ENCODE measurements around the gene ITGB1. TPM values are rescaled to one million over a fixed set of nuclear protein-coding genes. Genes with fewer than 3 reads are reported as not detected.
"Not testable (repeated sequence)": the region's sequence is repeated elsewhere in the genome, so short reads cannot be mapped to it uniquely, and the experiment has no call there.

ITGB1 gene
- total RNA-seq, 2 donors from 2014 or later, result 392 to 428 TPM

DNA sequence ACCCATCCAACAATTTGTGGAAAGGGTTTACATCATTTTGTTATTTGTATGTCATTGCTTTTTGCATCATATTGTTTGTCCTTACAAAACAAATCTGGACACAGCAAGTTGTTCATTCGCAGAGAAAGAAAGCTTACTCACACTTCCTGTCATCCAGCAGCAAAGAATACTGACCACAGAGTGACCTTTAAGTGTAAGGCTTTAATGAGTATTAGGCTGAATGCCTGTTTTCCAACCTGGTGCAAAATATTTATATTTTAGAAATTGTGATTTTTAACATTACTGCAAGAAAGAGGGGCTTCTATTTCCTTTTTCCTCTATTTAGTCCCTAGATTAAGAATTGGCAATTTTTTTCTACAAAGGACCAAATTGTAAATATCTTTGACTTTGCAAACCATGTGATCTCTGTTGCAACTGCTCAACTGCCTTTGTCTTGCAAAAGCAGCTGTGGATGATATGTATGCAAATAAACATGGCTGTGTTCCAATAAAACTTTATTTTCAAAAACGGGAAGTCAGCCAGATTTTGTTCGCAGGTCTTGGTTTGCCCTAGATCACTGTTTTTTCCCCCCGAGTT, 27.8 kb upstream of the ITGB1 start:
- ATAC-seq, result no peak

DNA sequence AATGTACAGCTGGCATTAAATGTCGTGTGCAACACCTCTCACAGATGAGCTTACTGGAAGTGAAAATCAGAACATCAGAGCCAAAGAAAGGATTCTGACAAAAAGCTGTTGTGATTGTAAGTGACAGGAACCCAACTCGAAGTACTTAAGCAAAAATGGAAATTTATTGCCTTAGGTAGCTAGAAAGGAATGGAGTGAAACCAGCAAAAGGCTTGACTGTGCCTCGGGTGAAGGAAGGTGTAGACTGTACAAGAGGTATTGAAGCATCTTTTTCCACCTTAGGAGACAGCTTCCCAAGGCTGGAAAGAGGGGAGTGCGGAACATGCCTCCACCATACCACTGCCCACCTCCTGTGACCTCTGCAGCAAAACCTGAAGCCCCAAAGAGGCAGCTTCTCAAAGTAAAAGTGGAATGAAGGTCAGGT, 27.3 kb upstream of the ITGB1 start:
- ATAC-seq, result no peak
- Mint-ChIP-seq H3K4me1 (peaks cover 23% of the 10 kb centered on the region), H3K36me3 (ENCODE audit: low read depth) (no peaks in the 10 kb centered on the region), H3K27me3 (no peaks in the 10 kb centered on the region), H3K4me3 (no peak overlapping the region), H3K27ac (no peak overlapping the region)
- no peak for DNase-seq
- no peaks in the 10 kb centered on the region for H3K9me3 ChIP-seq (ENCODE audit: control insufficient read depth, low read length, poor library complexity, severe bottlenecking)

More for the DNA sequence above, 27.8 kb upstream of the ITGB1 start:
- Mint-ChIP-seq H3K36me3 (ENCODE audit: low read depth) (no peaks in the 10 kb centered on the region), H3K4me3 (no peak overlapping the region), H3K27me3 (no peaks in the 10 kb centered on the region), H3K27ac (no peak overlapping the region), H3K4me1 (peaks cover 18% of the 10 kb centered on the region)
- no peak for DNase-seq
- H3K9me3 ChIP-seq (ENCODE audit: control insufficient read depth, low read length, poor library complexity, severe bottlenecking), result no peaks in the 10 kb centered on the region

DNA sequence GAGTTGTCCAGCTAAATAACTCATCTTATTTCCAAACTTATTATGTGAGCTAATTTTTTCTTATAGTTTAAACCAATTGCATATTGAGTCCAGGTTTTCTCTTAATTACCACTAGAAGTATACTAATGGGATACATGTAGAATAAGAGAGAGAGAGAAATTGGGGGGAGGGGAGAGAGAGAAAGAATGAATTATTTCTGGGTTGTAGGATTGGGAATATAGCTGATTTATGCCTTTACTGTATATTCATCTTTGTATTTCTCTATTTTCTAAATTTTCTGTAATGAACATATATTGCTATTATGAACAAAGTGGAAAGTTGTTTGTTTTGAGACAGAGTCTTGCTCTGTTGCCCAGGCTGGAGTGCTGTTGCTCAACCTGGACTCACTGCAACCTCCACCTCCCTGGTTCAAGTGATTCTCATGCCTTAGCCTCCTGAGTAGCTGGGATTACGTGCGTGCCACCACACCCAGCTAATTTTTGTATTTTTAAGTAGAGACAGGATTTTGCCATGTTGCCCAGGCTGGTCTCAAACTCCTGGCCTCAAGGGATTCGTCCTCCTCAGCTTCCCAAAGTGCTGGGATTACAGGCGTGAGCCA, 26.1 kb upstream of the ITGB1 start:
- H3K4me3 Mint-ChIP-seq, result no peak overlapping the region
- no peak for ATAC-seq
- no peaks in the 10 kb centered on the region for H3K9me3 ChIP-seq (ENCODE audit: control insufficient read depth, low read length, poor library complexity, severe bottlenecking)
- peaks cover 21% of the 10 kb centered on the region for H3K4me1 Mint-ChIP-seq
- no peaks in the 10 kb centered on the region for H3K27me3 Mint-ChIP-seq
- peak overlapping the region; percentile 14 for H3K27ac Mint-ChIP-seq
- no peak for DNase-seq
- H3K36me3 Mint-ChIP-seq (ENCODE audit: low read depth), result no peaks in the 10 kb centered on the region

DNA sequence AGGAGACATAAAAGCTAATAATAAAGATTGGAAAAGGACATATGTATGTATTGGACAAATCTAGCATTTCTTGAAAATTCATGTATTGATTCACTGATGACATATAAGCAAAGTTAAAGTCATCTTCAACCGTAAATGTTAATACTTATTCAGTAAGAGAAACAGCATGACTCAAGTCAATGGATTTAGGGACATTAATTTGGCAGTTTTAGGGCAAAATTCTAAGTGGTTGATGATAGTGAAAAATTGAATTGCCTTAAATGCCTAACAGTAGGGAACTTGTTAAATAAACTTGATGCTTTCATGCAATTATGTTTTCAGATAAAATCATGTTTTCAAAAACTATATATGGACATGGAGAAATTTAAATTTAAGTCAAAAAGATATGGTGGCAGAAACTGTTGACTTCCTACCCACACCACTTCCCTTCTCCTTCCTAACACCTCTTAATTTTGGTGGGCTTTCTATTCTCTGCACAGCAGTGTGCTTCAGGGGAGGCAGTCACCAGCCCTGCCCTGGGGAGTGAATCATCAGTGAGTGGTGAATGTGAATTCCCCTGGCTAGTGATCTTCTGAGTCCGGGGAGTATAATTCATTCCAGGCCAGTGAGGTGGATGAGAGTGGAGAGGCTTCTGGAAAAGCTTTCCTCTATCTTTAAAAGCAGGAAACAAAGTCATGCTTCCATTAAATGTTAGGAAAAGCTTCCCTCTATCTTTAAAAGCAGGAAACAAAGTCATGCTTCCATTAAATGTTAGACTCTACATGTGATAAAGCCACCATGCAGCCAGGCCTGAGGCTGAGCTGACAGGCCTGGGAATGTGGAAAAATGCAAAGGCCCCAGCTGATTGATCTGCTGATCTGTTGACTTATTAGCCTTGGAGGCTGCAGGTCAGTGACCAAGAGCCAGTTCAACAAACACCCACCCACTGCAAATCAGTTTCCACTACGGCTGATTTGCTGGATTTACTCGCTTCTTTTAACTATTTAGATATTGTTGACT, 25.2 kb upstream of the ITGB1 start:
- no peak for ATAC-seq
- Mint-ChIP-seq H3K27ac (peak overlapping the region; percentile 98), H3K4me3 (no peak overlapping the region), H3K27me3 (no peaks in the 10 kb centered on the region), H3K36me3 (ENCODE audit: low read depth) (no peaks in the 10 kb centered on the region), H3K4me1 (peaks cover 23% of the 10 kb centered on the region)
- DNase-seq, result no peak
- H3K9me3 ChIP-seq (ENCODE audit: control insufficient read depth, low read length, poor library complexity, severe bottlenecking), result no peaks in the 10 kb centered on the region

DNA sequence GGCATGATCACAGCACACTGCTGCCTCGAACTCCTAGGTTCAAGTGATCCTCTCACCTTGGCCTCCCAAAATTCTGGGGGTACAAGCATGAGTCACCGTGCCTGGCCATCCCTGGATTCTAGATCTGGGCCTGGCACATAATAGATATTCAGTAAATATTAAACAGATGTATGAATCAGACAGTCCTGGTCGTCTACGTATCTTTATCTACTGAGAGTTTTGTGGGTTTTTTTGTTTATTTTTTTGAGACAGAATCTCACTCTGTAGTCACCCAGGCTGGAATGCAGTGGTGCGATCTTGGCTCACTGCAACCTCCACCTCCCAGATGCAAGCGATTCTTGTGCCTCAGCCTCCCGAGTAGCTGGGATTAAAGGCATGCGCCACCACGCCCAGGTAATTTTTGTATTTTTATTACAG, 24.3 kb upstream of the ITGB1 start:
- no peaks in the 10 kb centered on the region for H3K27me3 Mint-ChIP-seq
- H3K9me3 ChIP-seq (ENCODE audit: control insufficient read depth, low read length, poor library complexity, severe bottlenecking), result no peaks in the 10 kb centered on the region
- ATAC-seq (no peak), DNase-seq (no peak)
- peaks cover 23% of the 10 kb centered on the region for H3K4me1 Mint-ChIP-seq
- H3K4me3 Mint-ChIP-seq, result no peak overlapping the region
- H3K27ac Mint-ChIP-seq, result peak overlapping the region; percentile 98
- no peaks in the 10 kb centered on the region for H3K36me3 Mint-ChIP-seq (ENCODE audit: low read depth)

DNA sequence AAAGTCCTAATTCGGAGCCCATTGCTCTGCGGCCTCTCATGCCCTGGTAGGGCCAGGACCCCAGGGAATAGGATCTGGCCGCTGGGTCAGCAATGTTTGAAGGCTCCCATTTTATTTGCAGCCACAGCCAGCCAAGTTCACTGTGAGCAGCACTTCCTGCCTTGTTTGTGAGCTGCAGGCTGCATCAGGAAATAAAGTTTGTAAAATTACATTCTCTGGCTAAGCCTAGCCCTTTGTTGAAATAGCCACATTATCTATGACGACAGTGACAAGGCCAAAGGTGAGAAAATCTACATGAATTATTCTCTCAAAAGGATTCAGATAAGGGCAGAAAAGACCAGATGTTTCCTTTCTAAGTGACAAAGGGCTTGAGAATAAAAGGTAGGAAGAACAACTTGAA, 23.7 kb upstream of the ITGB1 start:
- H3K27me3 Mint-ChIP-seq, result no peaks in the 10 kb centered on the region
- peak overlapping the region; percentile 98 for H3K27ac Mint-ChIP-seq
- no peaks in the 10 kb centered on the region for H3K36me3 Mint-ChIP-seq (ENCODE audit: low read depth)
- H3K4me3 Mint-ChIP-seq, result no peak overlapping the region
- ATAC-seq (no peak), DNase-seq (no peak)
- H3K4me1 Mint-ChIP-seq, result peaks cover 23% of the 10 kb centered on the region
- H3K9me3 ChIP-seq (ENCODE audit: control insufficient read depth, low read length, poor library complexity, severe bottlenecking), result no peaks in the 10 kb centered on the region

DNA sequence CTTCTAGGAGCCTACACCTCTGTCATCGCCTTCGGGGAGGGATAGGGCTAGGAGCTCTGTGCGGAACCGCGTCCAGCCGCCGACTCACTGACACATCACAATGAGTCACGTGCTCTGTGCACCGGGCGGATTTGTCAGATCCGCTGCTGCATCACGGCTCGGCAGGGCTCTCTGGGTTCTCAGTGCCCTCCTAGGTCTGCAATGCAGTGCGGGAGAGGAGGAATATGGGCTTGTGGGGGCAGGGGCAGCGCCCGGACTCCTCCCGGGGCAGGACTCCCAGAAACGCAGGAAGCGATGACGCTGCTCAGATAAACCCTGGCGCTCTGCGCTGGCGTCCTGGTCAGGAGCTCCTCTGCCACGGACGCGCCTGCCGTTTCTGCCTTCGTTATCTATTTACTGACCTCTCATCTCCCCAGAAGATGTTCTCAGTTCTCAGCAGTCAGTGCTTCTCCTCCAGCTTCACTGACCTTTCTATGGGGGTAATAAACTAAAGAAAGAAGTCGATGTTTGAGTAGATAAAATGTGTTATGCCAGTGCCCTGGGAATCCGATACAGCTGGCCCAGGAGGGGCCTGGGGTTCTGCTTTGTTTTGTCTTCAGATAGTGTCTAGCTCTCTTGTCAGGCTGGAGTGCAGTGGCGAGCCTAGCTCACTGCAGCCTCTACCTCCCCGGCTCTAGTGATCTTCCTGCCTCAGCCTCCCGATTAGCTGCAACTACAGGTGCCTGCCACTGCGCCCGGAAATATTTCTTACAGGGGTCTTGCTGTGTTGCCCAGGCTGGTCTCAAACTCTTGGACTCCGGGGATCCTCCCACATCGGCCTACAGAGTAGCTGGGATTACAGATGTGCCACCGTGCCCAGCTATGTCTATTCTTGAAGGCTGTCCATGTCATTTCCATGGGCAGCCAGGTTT, 22.8 kb upstream of the ITGB1 start:
- peak overlapping the region; percentile 98 for H3K27ac Mint-ChIP-seq
- ATAC-seq (peak; percentile 97), DNase-seq (peak; percentile 62 to 77 (median 64))
- no peaks in the 10 kb centered on the region for H3K9me3 ChIP-seq (ENCODE audit: control insufficient read depth, low read length, poor library complexity, severe bottlenecking)
- no peaks in the 10 kb centered on the region for H3K27me3 Mint-ChIP-seq
- no peaks in the 10 kb centered on the region for H3K36me3 Mint-ChIP-seq (ENCODE audit: low read depth)
- H3K4me3 Mint-ChIP-seq, result peak overlapping the region; percentile 95
- peaks cover 23% of the 10 kb centered on the region for H3K4me1 Mint-ChIP-seq

DNA sequence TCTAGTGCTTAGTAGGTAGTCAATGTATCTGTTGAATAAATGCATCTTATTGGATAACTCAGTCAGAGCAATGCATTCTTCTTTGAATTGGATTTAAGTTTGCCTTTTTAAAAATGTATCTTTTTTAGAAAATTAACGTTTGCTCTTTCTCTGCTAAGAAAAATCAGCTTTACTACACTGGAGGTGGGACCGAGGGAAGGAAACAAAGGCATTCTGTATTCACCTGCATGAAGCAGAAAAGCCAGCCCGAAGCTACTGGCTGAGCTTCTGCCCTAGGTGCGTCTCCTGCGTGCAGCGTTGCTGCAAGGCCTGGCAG, 22.2 kb upstream of the ITGB1 start:
- peaks cover 23% of the 10 kb centered on the region for H3K4me1 Mint-ChIP-seq
- no peaks in the 10 kb centered on the region for H3K27me3 Mint-ChIP-seq
- ATAC-seq (no peak), DNase-seq (no peak)
- H3K4me3 Mint-ChIP-seq, result peak overlapping the region; percentile 95
- H3K36me3 Mint-ChIP-seq (ENCODE audit: low read depth), result no peaks in the 10 kb centered on the region
- H3K9me3 ChIP-seq (ENCODE audit: control insufficient read depth, low read length, poor library complexity, severe bottlenecking), result no peaks in the 10 kb centered on the region
- peak overlapping the region; percentile 98 for H3K27ac Mint-ChIP-seq

DNA sequence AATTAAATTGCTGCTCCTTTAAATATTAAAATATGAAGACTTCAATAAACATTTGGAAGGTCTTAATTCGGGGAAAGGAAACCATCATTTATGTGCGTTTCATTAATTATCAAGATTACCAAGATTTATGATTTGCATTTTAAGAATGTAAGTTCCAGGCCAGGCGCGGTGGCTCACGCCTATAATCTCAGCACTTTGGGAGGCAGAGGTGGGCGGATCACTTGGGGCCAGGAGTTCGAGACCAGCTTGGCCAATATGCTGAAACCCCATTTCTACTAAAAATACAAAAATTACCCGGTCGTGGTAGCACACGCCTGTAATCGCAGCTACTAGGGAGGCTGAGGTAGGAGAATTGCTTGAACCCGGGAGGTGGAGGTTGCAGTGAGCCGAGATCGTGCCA, 21.7 kb upstream of the ITGB1 start:
- H3K4me3 Mint-ChIP-seq; ATAC-seq; H3K9me3 ChIP-seq (ENCODE audit: control insufficient read depth, low read length, poor library complexity, severe bottlenecking); H3K36me3 Mint-ChIP-seq (ENCODE audit: low read depth); H3K27me3 Mint-ChIP-seq; DNase-seq: not testable (repeated sequence)
- Mint-ChIP-seq H3K4me1 (peaks cover 23% of the 10 kb centered on the region), H3K27ac (peak overlapping the region; percentile 98)

DNA sequence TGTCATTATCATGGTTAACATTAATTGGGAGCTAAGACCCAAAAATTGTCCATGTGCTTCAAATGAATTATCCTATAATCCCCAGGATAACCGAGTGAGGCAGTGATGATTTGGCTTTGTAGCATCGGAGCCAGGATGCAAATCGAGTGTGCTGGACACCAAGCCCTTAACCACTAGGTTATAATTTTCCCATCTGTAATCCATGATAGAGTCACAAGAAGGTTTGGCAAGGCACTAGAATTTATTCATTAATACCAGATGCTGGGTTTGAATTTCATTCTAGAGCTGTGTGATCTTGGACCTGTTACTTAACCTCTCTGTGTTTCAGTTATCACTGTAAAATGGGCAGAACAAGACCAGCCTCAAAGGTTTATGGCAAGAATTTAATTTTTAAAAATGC, 21.0 kb upstream of the ITGB1 start:
- Mint-ChIP-seq H3K4me3 (no peak overlapping the region), H3K27ac (no peak overlapping the region), H3K36me3 (ENCODE audit: low read depth) (no peaks in the 10 kb centered on the region), H3K4me1 (peaks cover 23% of the 10 kb centered on the region), H3K27me3 (no peaks in the 10 kb centered on the region)
- ATAC-seq (no peak), DNase-seq (no peak)
- no peaks in the 10 kb centered on the region for H3K9me3 ChIP-seq (ENCODE audit: control insufficient read depth, low read length, poor library complexity, severe bottlenecking)

DNA sequence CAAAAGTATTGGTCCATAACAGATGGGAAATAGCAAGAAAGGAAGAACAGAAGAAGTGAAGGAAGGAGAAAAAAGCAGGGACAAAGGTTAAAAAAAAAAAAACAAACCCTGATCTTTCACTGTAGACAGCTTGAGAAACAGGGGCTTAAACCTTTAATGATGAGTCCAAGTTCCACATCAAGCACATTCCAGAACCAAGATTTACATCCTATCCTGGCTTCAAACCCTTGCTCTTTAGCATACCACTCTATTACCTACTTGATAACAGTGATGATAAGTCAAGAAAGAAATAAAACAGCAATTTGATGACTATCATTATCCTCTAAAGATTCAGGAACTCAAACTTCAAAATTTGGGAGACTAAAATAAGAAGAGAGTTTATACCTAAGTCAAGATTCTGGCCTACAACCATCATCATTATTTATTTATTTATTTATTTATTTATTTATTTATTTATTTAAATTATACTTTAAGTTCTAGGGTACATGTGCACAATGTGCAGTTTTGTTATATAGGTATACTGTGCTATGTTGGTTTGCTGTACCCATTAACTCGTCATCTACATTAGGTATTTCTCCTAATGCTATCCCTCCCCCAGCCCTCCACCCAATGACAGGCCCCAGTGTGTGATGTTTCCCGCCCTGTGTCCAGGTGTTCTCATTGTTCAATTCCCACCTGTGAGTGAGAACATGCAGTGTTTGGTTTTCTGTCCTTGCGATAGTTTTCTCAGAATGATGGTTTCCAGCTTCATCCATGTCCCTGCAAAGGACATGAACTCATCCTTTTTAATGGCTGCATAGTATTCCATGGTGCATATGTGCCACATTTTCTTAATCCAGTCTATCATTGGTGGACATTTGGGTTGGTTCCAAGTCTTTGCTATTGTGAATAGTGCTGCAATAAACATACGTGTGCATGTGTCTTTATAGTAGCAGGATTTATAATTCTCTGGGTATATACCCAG, 20.1 kb upstream of the ITGB1 start:
- H3K9me3 ChIP-seq (ENCODE audit: control insufficient read depth, low read length, poor library complexity, severe bottlenecking); H3K27me3 Mint-ChIP-seq; ATAC-seq; H3K27ac Mint-ChIP-seq; H3K4me3 Mint-ChIP-seq; H3K36me3 Mint-ChIP-seq (ENCODE audit: low read depth); DNase-seq: not testable (repeated sequence)
- peaks cover 23% of the 10 kb centered on the region for H3K4me1 Mint-ChIP-seq

DNA sequence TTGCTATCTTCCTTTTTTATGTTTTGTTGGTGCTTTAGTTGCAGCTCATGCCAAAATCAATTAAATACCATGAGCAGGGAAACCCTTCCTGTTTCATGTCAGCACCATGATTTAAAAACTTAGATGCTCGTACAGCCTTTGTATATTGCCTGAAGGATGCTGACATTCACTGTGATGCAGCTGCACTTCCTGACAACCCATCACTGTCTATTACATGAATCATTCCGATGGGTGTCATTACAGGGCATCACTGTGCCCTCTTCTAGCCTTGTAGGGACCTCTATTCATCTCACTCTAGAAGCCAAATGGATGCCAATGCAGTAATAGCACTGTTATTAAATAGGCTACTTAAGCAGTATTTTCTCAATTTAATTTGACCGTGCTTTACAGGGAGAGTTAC, 18.3 kb upstream of the ITGB1 start:
- peaks cover 22% of the 10 kb centered on the region for H3K4me1 Mint-ChIP-seq
- ATAC-seq, result no peak
- H3K27me3 Mint-ChIP-seq, result no peaks in the 10 kb centered on the region
- H3K27ac Mint-ChIP-seq, result no peak overlapping the region
- H3K4me3 Mint-ChIP-seq, result no peak overlapping the region
- no peaks in the 10 kb centered on the region for H3K9me3 ChIP-seq (ENCODE audit: control insufficient read depth, low read length, poor library complexity, severe bottlenecking)
- DNase-seq, result no peak
- no peaks in the 10 kb centered on the region for H3K36me3 Mint-ChIP-seq (ENCODE audit: low read depth)

Measured in T-helper 17 cell (primary cell).